Measurements from ENCODE around the gene ARHGEF1. TPM values are rescaled to one million over a fixed set of nuclear protein-coding genes. Genes with fewer than 3 reads are reported as not detected.

The ARHGEF1 gene
- total RNA-seq, 1 donor from 2014 or later = 73.1 TPM

GRCh38 chr19:41890936-41891335, 8.0 kb downstream of the ARHGEF1 start:
- Mint-ChIP-seq H3K27ac (ENCODE audit: unreplicated experiment) (no peak overlapping the region), H3K36me3 (ENCODE audit: low read depth, unreplicated experiment) (peaks cover 22% of the 10 kb centered on the region), H3K4me3 (ENCODE audit: unreplicated experiment) (no peak overlapping the region), H3K27me3 (ENCODE audit: low read depth, unreplicated experiment) (no peaks in the 10 kb centered on the region), H3K4me1 (ENCODE audit: low read depth, unreplicated experiment) (peaks cover 23% of the 10 kb centered on the region), H3K9me3 (ENCODE audit: unreplicated experiment) (no peaks in the 10 kb centered on the region)
- FAIRE-seq (no peak), DNase-seq (ENCODE audit: low read depth) (no peak)
- Histone ChIP-seq H3K4me1 (ENCODE audit: insufficient read depth, low read length) (peaks cover 23% of the 10 kb centered on the region), H3K27ac (ENCODE audit: low read depth, low read length) (no peak overlapping the region), H3K9me3 (ENCODE audit: insufficient read depth, low read depth, low read length) (no peaks in the 10 kb centered on the region), H3K4me2 (ENCODE audit: low read length) (no peak overlapping the region), H4K20me1 (ENCODE audit: insufficient read depth, low read length) (peaks cover 62% of the 10 kb centered on the region), H2AFZ (ENCODE audit: low read depth, low read length) (no peak overlapping the region), H3K27me3 (ENCODE audit: insufficient read depth, low read length) (no peaks in the 10 kb centered on the region), H3K4me3 (ENCODE audit: insufficient read depth, low read depth, low read length) (no peak overlapping the region), H3K9ac (ENCODE audit: low read length) (no peak overlapping the region), H3K36me3 (ENCODE audit: insufficient read depth, low read length) (peaks cover 10% of the 10 kb centered on the region), H3K79me2 (ENCODE audit: insufficient read depth, low read length) (peaks cover 45% of the 10 kb centered on the region)
- no peak for TF ChIP-seq CTCF (IDR thresholded peaks at IDR 0.05; ENCODE audit: insufficient read depth, low read depth, low read length)
- no peak for TF ChIP-seq EZH2 (IDR thresholded peaks at IDR 0.05; ENCODE audit: insufficient read depth, low read length)

GRCh38 chr19:41892173-41892902, 9.4 kb downstream of the ARHGEF1 start:
- no peak for DNase-seq (ENCODE audit: low read depth)
- peaks cover 31% of the 10 kb centered on the region for H3K79me2 ChIP-seq (ENCODE audit: insufficient read depth, low read length)
- no peak overlapping the region for H3K9ac ChIP-seq (ENCODE audit: low read length)
- H3K27ac ChIP-seq (ENCODE audit: low read depth, low read length) = no peak overlapping the region
- H4K20me1 ChIP-seq (ENCODE audit: insufficient read depth, low read length) = peaks cover 55% of the 10 kb centered on the region
- H3K9me3 Mint-ChIP-seq (ENCODE audit: unreplicated experiment) = no peaks in the 10 kb centered on the region
- no peak for TF ChIP-seq CTCF (IDR thresholded peaks at IDR 0.05; ENCODE audit: insufficient read depth, low read depth, low read length)
- no peak for TF ChIP-seq EZH2 (IDR thresholded peaks at IDR 0.05; ENCODE audit: insufficient read depth, low read length)
- H3K9me3 ChIP-seq (ENCODE audit: insufficient read depth, low read depth, low read length) = no peaks in the 10 kb centered on the region
- H3K27me3 ChIP-seq (ENCODE audit: insufficient read depth, low read length) = no peaks in the 10 kb centered on the region
- no peak for FAIRE-seq
- peaks cover 13% of the 10 kb centered on the region for H3K4me1 ChIP-seq (ENCODE audit: insufficient read depth, low read length)
- peaks cover 12% of the 10 kb centered on the region for H3K4me1 Mint-ChIP-seq (ENCODE audit: low read depth, unreplicated experiment)
- H3K4me3 ChIP-seq (ENCODE audit: insufficient read depth, low read depth, low read length) = no peak overlapping the region
- H3K27ac Mint-ChIP-seq (ENCODE audit: unreplicated experiment) = no peak overlapping the region
- no peak overlapping the region for H2AFZ ChIP-seq (ENCODE audit: low read depth, low read length)
- peaks cover 10% of the 10 kb centered on the region for H3K36me3 ChIP-seq (ENCODE audit: insufficient read depth, low read length)
- no peak overlapping the region for H3K4me2 ChIP-seq (ENCODE audit: low read length)
- H3K4me3 Mint-ChIP-seq (ENCODE audit: unreplicated experiment) = no peak overlapping the region
- no peaks in the 10 kb centered on the region for H3K27me3 Mint-ChIP-seq (ENCODE audit: low read depth, unreplicated experiment)
- H3K36me3 Mint-ChIP-seq (ENCODE audit: low read depth, unreplicated experiment) = peaks cover 12% of the 10 kb centered on the region

- FAIRE-seq = no peak
- no peak overlapping the region for H3K27ac Mint-ChIP-seq (ENCODE audit: unreplicated experiment)
These were observed 10.9 kb downstream of the ARHGEF1 start for GRCh38 chr19:41893899-41894298.

More at GRCh38 chr19:41893899-41894298, 10.9 kb downstream of the ARHGEF1 start:
- H3K4me1 ChIP-seq (ENCODE audit: insufficient read depth, low read length) = no peaks in the 10 kb centered on the region
- no peak overlapping the region for H3K4me3 ChIP-seq (ENCODE audit: insufficient read depth, low read depth, low read length)
- peaks cover 5% of the 10 kb centered on the region for H3K4me1 Mint-ChIP-seq (ENCODE audit: low read depth, unreplicated experiment)
- no peak overlapping the region for H3K4me3 Mint-ChIP-seq (ENCODE audit: unreplicated experiment)
- no peak overlapping the region for H3K27ac ChIP-seq (ENCODE audit: low read depth, low read length)
- no peak overlapping the region for H3K4me2 ChIP-seq (ENCODE audit: low read length)
- DNase-seq (ENCODE audit: low read depth) = no peak
- TF ChIP-seq EZH2 (IDR thresholded peaks at IDR 0.05; ENCODE audit: insufficient read depth, low read length) = no peak
- no peak for TF ChIP-seq CTCF (IDR thresholded peaks at IDR 0.05; ENCODE audit: insufficient read depth, low read depth, low read length)
- peaks cover 52% of the 10 kb centered on the region for H4K20me1 ChIP-seq (ENCODE audit: insufficient read depth, low read length)
- no peaks in the 10 kb centered on the region for H3K9me3 ChIP-seq (ENCODE audit: insufficient read depth, low read depth, low read length)
- H3K9me3 Mint-ChIP-seq (ENCODE audit: unreplicated experiment) = no peaks in the 10 kb centered on the region
- H3K27me3 ChIP-seq (ENCODE audit: insufficient read depth, low read length) = no peaks in the 10 kb centered on the region
- H3K79me2 ChIP-seq (ENCODE audit: insufficient read depth, low read length) = peaks cover 18% of the 10 kb centered on the region
- no peak overlapping the region for H3K9ac ChIP-seq (ENCODE audit: low read length)
- H3K27me3 Mint-ChIP-seq (ENCODE audit: low read depth, unreplicated experiment) = no peaks in the 10 kb centered on the region
- H3K36me3 ChIP-seq (ENCODE audit: insufficient read depth, low read length) = peaks cover 17% of the 10 kb centered on the region
- H3K36me3 Mint-ChIP-seq (ENCODE audit: low read depth, unreplicated experiment) = peaks cover 15% of the 10 kb centered on the region
- H2AFZ ChIP-seq (ENCODE audit: low read depth, low read length) = no peak overlapping the region

Measured in astrocyte (in vitro differentiated cells and primary cell).